Activated T-cell treated with anti-CD3 and anti-CD28 coated beads, Interleukin-2, amount 50 U/mL, for 72 hours (primary cell): Measurements from ENCODE around the gene KDM1B. TPM values are rescaled to one million over a fixed set of nuclear protein-coding genes. Genes with fewer than 3 reads are reported as not detected.

Experiments
- ATAC-seq, 2 donors: fragments of 150-1000 bp; cut with Tn5 transposase; replicated peaks in 1 of 2; 2 replicates each; pipeline ENCODE4 v1.10.0; 2021; ENCODE audit warnings: moderate library complexity in 2 of 2, mild to moderate bottlenecking in 1 of 2
- DNase-seq, 2 donors: peaks; one replicate each; pipeline ENCODE4 v3.0.0; 2021 to 2022; ENCODE audit warnings: mixed read lengths in 1 of 2
- H3K27ac Mint-ChIP-seq: one replicate; pipeline ENCODE4 v1.8.0; 2022; ENCODE audit warnings: mild to moderate bottlenecking, moderate library complexity, mixed read lengths
- H3K27me3 Mint-ChIP-seq: one replicate; pipeline ENCODE4 v1.8.0; 2022; ENCODE audit warnings: low read depth, mixed read lengths
- H3K36me3 Mint-ChIP-seq, 2 donors: one replicate each; pipeline ENCODE4 v1.8.0; 2022; ENCODE audit warnings: mixed read lengths in 2 of 2, mild to moderate bottlenecking in 1 of 2; ENCODE audit not compliant: insufficient read depth in 2 of 2
- H3K4me1 Mint-ChIP-seq: one replicate; pipeline ENCODE4 v1.8.0; 2022; ENCODE audit warnings: low read depth, mixed read lengths
- H3K4me3 Mint-ChIP-seq, 2 donors: one replicate each; pipeline ENCODE4 v1.8.0; 2022; ENCODE audit warnings: mild to moderate bottlenecking in 2 of 2, mixed read lengths in 2 of 2, moderate library complexity in 2 of 2
- H3K9me3 Mint-ChIP-seq, 2 donors: one replicate each; pipeline ENCODE4 v1.8.0; 2022; ENCODE audit warnings: mixed read lengths in 2 of 2
- total RNA-seq, 2 donors: library from RNA; stranded (reverse); gene quantifications; one replicate each; pipeline ENCODE4 v1.2.3, GENCODE V29; 2022

The KDM1B gene
- total RNA-seq, 2 donors from 2014 or later = 9.9 to 12.2 TPM

GRCh38 chr6:18246205-18246604 lies 91.0 kb downstream of the KDM1B start:
- Mint-ChIP-seq H3K4me1 (peaks cover 74% of the 10 kb centered on the region), H3K27ac (peak overlapping the region; percentile 44)

GRCh38 chr6:18247002-18247401 lies 91.8 kb downstream of the KDM1B start:
- no peaks in the 10 kb centered on the region for H3K27me3 Mint-ChIP-seq
- H3K27ac Mint-ChIP-seq = no peak overlapping the region

More at GRCh38 chr6:18246205-18246604, 91.0 kb downstream of the KDM1B start:
- H3K9me3 Mint-ChIP-seq = no peaks in the 10 kb centered on the region
- ATAC-seq (no peak), DNase-seq (no peak)
- H3K4me3 Mint-ChIP-seq = peak overlapping the region in 1 of 2 donors; percentile 28
- H3K27me3 Mint-ChIP-seq = no peaks in the 10 kb centered on the region
- peaks cover 25 to 73% of the 10 kb centered on the region in 2 donors for H3K36me3 Mint-ChIP-seq

GRCh38 chr6:18248698-18249097 lies 93.5 kb downstream of the KDM1B start:
- DNase-seq (no peak), ATAC-seq (no peak)
- Mint-ChIP-seq H3K27me3 (no peaks in the 10 kb centered on the region), H3K4me3 (no peak overlapping the region), H3K4me1 (peaks cover 57% of the 10 kb centered on the region), H3K9me3 (no peaks in the 10 kb centered on the region), H3K27ac (no peak overlapping the region), H3K36me3 (peaks cover 15 to 58% of the 10 kb centered on the region in 2 donors)

More at GRCh38 chr6:18247002-18247401, 91.8 kb downstream of the KDM1B start:
- Mint-ChIP-seq H3K36me3 (peaks cover 27 to 74% of the 10 kb centered on the region in 2 donors), H3K9me3 (no peaks in the 10 kb centered on the region), H3K4me3 (no peak overlapping the region), H3K4me1 (peaks cover 74% of the 10 kb centered on the region)
- DNase-seq = no peak
- no peak for ATAC-seq

GRCh38 chr6:18249271-18249670 lies 94.0 kb downstream of the KDM1B start:
- DNase-seq (no peak), ATAC-seq (no peak)
- Mint-ChIP-seq H3K36me3 (peaks cover 15 to 56% of the 10 kb centered on the region in 2 donors), H3K9me3 (no peaks in the 10 kb centered on the region), H3K27ac (no peak overlapping the region), H3K27me3 (no peaks in the 10 kb centered on the region), H3K4me1 (peaks cover 53% of the 10 kb centered on the region), H3K4me3 (no peak overlapping the region)

GRCh38 chr6:18253635-18254034 lies 98.4 kb downstream of the KDM1B start:
- no peak for DNase-seq
- no peaks in the 10 kb centered on the region for H3K27me3 Mint-ChIP-seq
- no peak overlapping the region for H3K4me3 Mint-ChIP-seq
- no peaks in the 10 kb centered on the region for H3K9me3 Mint-ChIP-seq
- peaks cover 22% of the 10 kb centered on the region for H3K4me1 Mint-ChIP-seq
- peaks cover 8 to 51% of the 10 kb centered on the region in 2 donors for H3K36me3 Mint-ChIP-seq
- no peak for ATAC-seq
- no peak overlapping the region for H3K27ac Mint-ChIP-seq

- H3K9me3 Mint-ChIP-seq = no peaks in the 10 kb centered on the region
- no peak overlapping the region for H3K27ac Mint-ChIP-seq
- H3K4me3 Mint-ChIP-seq = no peak overlapping the region
- H3K27me3 Mint-ChIP-seq = no peaks in the 10 kb centered on the region
- peaks cover 21% of the 10 kb centered on the region for H3K4me1 Mint-ChIP-seq
- peaks cover 5 to 45% of the 10 kb centered on the region in 2 donors for H3K36me3 Mint-ChIP-seq
- ATAC-seq (no peak), DNase-seq (no peak)
Measured at GRCh38 chr6:18254793-18255192, 99.6 kb downstream of the KDM1B start.

- H3K4me1 Mint-ChIP-seq = peaks cover 51% of the 10 kb centered on the region
- peak overlapping the region; percentile 79 to 98 for H3K4me3 Mint-ChIP-seq
- H3K27ac Mint-ChIP-seq = peak overlapping the region; percentile 66
- H3K36me3 Mint-ChIP-seq = peaks cover 20 to 64% of the 10 kb centered on the region in 2 donors
- DNase-seq (no peak), ATAC-seq (no peak)
- H3K9me3 Mint-ChIP-seq = no peaks in the 10 kb centered on the region
- no peaks in the 10 kb centered on the region for H3K27me3 Mint-ChIP-seq
Measured at GRCh38 chr6:18259675-18260447, 104.6 kb downstream of the KDM1B start.

GRCh38 chr6:18260448-18261106 lies 105.4 kb downstream of the KDM1B start:
- peak overlapping the region; percentile 66 for H3K27ac Mint-ChIP-seq
- H3K36me3 Mint-ChIP-seq = peaks cover 21 to 61% of the 10 kb centered on the region in 2 donors
- H3K4me3 Mint-ChIP-seq = peak overlapping the region; percentile 79 to 98
- H3K27me3 Mint-ChIP-seq = no peaks in the 10 kb centered on the region
- peak; percentile 8 to 12 for ATAC-seq
- DNase-seq = peak; percentile 32 to 37
- H3K9me3 Mint-ChIP-seq = peaks cover 1 to 2% of the 10 kb centered on the region in 2 donors
- peaks cover 58% of the 10 kb centered on the region for H3K4me1 Mint-ChIP-seq

GRCh38 chr6:18261877-18262276 lies 106.7 kb downstream of the KDM1B start:
- no peak for ATAC-seq
- no peak for DNase-seq
- Mint-ChIP-seq H3K9me3 (peaks cover 1 to 2% of the 10 kb centered on the region in 2 donors), H3K4me3 (peak overlapping the region; percentile 98 to 99), H3K4me1 (peaks cover 60% of the 10 kb centered on the region), H3K36me3 (peaks cover 22 to 54% of the 10 kb centered on the region in 2 donors), H3K27me3 (no peaks in the 10 kb centered on the region), H3K27ac (peak overlapping the region; percentile 99)

- peak overlapping the region; percentile 99 for H3K27ac Mint-ChIP-seq
- DNase-seq (peak; percentile 56 to 59), ATAC-seq (peak; percentile 61 to 64)
- H3K27me3 Mint-ChIP-seq = no peaks in the 10 kb centered on the region
- peaks cover 60% of the 10 kb centered on the region for H3K4me1 Mint-ChIP-seq
- peaks cover 22 to 47% of the 10 kb centered on the region in 2 donors for H3K36me3 Mint-ChIP-seq
- H3K9me3 Mint-ChIP-seq = peaks cover 1 to 2% of the 10 kb centered on the region in 2 donors
- peak overlapping the region; percentile 98 to 99 for H3K4me3 Mint-ChIP-seq
Measured at GRCh38 chr6:18262702-18263417, 107.6 kb downstream of the KDM1B start.

- peaks cover 22 to 42% of the 10 kb centered on the region in 2 donors for H3K36me3 Mint-ChIP-seq
- ATAC-seq (peak in 1 of 2 donors; percentile 2), DNase-seq (peak; percentile 35 to 41)
- peak overlapping the region; percentile 98 to 99 for H3K4me3 Mint-ChIP-seq
- no peaks in the 10 kb centered on the region for H3K27me3 Mint-ChIP-seq
- peaks cover 1 to 2% of the 10 kb centered on the region in 2 donors for H3K9me3 Mint-ChIP-seq
- H3K4me1 Mint-ChIP-seq = peaks cover 57% of the 10 kb centered on the region
- H3K27ac Mint-ChIP-seq = peak overlapping the region; percentile 99
Measured at GRCh38 chr6:18263418-18264218, 108.4 kb downstream of the KDM1B start.

- H3K4me3 Mint-ChIP-seq = peak within 1 kb of the TSS; percentile 98 to 99
- ATAC-seq (peak; percentile 71 to 78), DNase-seq (peak; percentile 85 to 89)
- peaks cover 1 to 2% of the 10 kb centered on the region in 2 donors for H3K9me3 Mint-ChIP-seq
- peaks cover 52% of the 10 kb centered on the region for H3K4me1 Mint-ChIP-seq
- H3K27me3 Mint-ChIP-seq = no peaks in the 10 kb centered on the region
- peaks cover 22 to 40% of the 10 kb centered on the region in 2 donors for H3K36me3 Mint-ChIP-seq
- H3K27ac Mint-ChIP-seq = peak within 1 kb of the TSS; percentile 99
Measured at GRCh38 chr6:18264219-18264922, 109.1 kb downstream of the KDM1B start, which contains the start of gene DEK. TSS of gene DEK (minus strand) at chr6:18264530. CDS start at chr6:18263987, 543 bp downstream.
